Fibroblast of pulmonary artery (primary cell): ENCODE results near the gene SMPD1.
A peak's percentile ranks its signal among the peaks of the same experiment; 100 is the strongest.

Experiments
- DNase-seq: peaks from one replicate; pipeline ENCODE4 v3.0.0-alpha.2; 2010; ENCODE audit warnings: low read depth
- H3K4me3 ChIP-seq: replicated peaks from 2 replicates; pipeline ENCODE4 v1.5.1; 2011; ENCODE audit warnings: low read depth, mild to moderate bottlenecking, control low read depth, low read length, moderate library complexity
- TF ChIP-seq, protein P1 (sequence below): IDR thresholded peaks from 2 replicates; pipeline ENCODE4 v1.5.1; 2011; ENCODE audit warnings: mild to moderate bottlenecking, control low read depth, low read length, inconsistent platforms; ENCODE audit errors: missing control alignments

The SMPD1 gene

DNA sequence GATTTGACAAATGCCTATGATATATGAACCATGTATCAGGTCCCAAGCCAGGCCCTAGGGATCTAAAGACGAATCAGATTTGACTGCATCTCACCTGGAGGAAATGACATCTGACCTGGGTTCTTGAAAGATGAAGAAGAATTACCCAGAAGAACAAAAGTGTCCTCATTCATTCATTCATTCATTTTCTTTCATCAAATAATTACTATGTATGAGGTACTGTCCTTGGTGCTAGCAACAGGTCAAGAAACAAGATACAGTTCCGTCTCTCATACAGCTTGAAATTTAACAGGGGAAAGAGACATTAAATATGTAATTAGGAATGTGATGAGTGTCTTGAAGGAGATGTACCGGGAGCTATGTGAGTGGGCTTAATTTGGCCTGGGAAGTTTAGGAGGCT, 30.4 kb downstream of the SMPD1 start:
- no peak for DNase-seq
- TF ChIP-seq, protein P1, sequence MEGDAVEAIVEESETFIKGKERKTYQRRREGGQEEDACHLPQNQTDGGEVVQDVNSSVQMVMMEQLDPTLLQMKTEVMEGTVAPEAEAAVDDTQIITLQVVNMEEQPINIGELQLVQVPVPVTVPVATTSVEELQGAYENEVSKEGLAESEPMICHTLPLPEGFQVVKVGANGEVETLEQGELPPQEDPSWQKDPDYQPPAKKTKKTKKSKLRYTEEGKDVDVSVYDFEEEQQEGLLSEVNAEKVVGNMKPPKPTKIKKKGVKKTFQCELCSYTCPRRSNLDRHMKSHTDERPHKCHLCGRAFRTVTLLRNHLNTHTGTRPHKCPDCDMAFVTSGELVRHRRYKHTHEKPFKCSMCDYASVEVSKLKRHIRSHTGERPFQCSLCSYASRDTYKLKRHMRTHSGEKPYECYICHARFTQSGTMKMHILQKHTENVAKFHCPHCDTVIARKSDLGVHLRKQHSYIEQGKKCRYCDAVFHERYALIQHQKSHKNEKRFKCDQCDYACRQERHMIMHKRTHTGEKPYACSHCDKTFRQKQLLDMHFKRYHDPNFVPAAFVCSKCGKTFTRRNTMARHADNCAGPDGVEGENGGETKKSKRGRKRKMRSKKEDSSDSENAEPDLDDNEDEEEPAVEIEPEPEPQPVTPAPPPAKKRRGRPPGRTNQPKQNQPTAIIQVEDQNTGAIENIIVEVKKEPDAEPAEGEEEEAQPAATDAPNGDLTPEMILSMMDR: no peak
- H3K4me3 ChIP-seq: no peak overlapping the region

DNA sequence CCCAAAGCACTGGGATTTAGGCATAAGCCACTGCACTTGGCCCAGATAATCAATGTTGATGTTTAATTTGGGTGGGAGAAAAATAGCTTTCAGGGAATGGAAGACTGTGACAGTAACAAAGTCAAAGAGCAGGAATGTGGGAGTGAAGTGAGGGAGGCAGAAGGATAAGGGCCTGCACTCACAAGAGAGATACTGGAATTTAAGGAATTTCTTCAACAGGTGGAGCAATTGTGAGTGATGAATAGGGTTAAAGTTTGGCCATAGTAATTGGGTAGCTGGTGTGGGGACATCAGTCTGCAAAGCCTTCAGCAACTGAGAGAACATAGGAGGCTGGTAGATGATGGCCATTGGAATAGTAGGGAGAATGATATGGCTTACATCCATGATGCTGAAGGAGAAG, 37.2 kb downstream of the SMPD1 start:
- TF ChIP-seq, protein P1: no peak
- H3K4me3 ChIP-seq: no peak overlapping the region
- DNase-seq: no peak

DNA sequence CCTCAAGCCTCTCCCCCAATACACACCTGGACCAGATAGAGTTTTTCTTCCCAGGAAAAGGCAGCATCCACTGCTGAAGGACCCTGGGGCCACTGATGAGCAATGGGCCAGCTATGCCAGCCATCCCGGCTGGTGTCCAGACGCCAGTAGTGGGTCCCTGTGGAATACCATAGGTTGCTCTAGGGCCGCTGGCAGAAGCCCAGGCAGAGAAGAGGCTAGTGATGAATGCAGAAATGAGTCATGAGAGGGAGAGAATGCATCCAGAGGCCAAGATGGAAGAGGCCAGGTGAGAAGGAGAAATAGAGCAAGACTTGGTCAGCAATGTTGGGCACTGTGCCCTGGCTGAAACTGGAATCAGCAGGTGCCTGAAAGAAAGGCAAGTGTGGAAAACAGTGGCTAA, 41.6 kb downstream of the SMPD1 start:
- TF ChIP-seq, protein P1: no peak
- peak; percentile 50 for DNase-seq
- H3K4me3 ChIP-seq: no peak overlapping the region

DNA sequence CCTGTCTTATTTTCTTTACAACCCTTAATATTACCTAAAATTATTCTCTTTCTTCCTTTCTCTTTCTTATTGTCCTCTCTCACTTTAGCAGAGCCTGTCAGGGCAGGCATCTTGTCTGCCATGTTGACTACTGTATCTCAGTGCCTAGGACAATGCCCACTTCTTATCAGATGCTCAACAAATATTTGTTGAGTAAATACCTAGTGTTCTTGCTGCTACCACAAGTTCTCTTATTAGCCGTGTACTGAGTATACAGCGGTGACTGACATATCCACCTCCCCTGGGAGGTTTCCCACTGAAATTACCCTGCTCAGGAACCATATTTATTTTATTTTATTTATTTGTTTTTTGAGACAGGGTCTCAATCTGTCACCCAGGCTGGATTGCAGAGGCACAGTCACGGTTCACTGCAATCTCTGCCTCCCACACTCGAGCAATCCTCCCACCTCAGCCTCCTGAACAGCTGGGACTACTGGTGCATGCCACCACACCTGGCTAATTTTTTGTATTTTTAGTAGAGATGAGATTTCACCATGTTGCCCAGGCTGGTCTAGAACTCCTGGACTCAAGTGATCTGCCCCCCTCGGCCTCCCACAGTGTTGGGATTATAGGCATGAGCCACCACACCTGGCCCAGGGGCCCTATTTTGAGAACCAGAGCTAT, 43.9 kb downstream of the SMPD1 start:
- DNase-seq: no peak
- TF ChIP-seq, protein P1: no peak
- no peak overlapping the region for H3K4me3 ChIP-seq

DNA sequence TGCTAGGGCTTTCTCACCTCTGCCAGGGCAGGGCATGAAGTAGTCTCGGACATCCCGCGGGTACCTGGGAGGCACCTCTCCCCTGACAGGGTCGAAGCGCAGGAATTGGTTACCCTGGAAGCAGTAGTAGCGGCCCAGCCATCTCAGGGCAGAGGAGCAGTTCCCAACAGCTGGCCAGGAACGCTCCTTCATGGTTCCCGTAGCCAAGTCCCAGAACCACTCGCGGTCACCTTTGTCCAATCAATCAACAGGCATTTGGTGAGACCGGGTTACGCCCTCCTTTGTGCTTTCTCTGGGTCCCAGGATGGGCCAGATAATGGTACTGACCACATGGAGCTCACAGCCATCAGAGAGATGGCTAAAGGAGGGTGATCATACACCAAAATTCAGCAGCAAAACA, 47.1 kb downstream of the SMPD1 start:
- TF ChIP-seq, protein P1: no peak
- no peak for DNase-seq
- H3K4me3 ChIP-seq: no peak overlapping the region

DNA sequence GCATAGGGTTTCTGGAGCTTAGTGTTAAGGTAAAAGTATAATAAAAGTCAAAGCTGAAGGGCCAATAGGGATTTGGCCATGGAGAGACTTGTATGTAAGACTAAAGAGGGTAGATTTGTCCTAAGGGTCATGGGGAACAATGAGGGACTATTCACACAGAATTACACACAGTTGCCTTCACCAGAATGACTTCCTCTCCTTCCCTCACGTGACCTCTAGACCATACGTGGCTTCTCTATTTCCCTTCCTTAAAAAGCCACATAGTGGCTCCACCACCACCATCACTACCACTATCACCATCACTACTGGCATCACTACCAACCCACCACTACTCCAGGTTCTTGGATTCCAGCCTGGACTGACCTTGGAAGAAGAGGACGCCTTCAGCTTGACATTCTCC, 47.7 kb downstream of the SMPD1 start:
- no peak overlapping the region for H3K4me3 ChIP-seq
- DNase-seq: no peak
- TF ChIP-seq, protein P1: no peak

DNA sequence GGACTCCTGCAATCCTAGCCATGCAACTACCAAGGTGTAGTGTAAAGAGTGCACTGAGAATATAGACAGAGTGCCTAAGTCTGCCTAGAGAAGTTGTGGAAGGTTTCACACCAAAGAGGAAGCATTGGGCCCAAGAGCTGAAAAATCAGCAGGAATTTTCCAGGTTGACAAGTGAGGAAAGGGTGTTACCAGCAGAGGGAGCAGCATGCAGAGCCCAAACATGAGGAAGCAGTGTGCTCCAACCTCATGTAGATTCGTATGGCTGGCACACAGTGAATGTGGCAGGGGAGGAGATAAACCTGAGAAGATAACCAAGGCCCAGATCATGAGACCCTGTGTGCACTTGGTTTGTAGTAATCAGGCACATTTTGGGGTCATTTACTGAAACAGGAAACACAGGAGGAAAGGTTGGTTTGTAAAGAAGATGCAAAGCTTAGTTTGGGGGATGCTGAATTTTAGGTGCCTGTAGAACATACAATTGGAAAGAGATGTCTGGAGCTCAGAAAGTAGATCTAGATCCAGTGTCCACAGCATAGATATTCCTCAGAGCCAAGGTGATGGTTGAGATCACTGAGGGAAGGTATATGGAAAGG, 48.8 kb downstream of the SMPD1 start:
- H3K4me3 ChIP-seq: no peak overlapping the region
- DNase-seq: peak; percentile 70
- TF ChIP-seq, protein P1: peak; percentile 94
